IPS-18c (cell line): ENCODE data around the gene CELF3.
"Not testable (repeated sequence)": the region's sequence is repeated elsewhere in the genome, so short reads cannot be mapped to it uniquely, and the experiment has no call there.

ENCODE experiments used
- H3K4me3 ChIP-seq: 2 replicates; pipeline ENCODE4 v1.7.0; 2013; ENCODE audit warnings: low read depth, mild to moderate bottlenecking, low read length, moderate library complexity; ENCODE audit not compliant: insufficient read depth
- H3K9me3 ChIP-seq: one replicate; pipeline ENCODE4 v1.6.1; 2013; ENCODE audit warnings: mild to moderate bottlenecking, low read length, moderate library complexity; ENCODE audit not compliant: control insufficient read depth, insufficient read depth

The CELF3 gene

DNA sequence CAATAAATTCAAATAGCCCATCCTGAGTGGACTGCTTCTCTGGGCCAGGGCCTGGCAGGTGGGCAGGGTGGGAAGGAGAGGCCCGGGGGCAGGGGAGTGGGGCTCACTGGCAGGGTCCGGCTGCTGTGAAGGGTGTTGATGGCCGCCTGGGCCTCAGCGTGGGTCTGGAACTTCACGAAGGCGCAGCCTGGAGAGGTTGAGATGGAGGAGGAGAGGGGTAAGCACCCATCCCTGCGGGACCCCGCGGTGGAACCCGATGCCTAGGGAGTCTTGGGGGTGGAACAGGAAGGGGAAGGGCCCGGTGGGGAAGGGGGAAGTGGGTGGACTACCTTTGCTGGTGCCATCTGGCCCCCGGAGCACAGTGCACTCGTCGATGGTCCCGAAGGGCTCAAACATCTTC is 7.7 kb downstream of the CELF3 start:
- Histone ChIP-seq H3K9me3 (no peaks in the 10 kb centered on the region), H3K4me3 (no peak overlapping the region)

DNA sequence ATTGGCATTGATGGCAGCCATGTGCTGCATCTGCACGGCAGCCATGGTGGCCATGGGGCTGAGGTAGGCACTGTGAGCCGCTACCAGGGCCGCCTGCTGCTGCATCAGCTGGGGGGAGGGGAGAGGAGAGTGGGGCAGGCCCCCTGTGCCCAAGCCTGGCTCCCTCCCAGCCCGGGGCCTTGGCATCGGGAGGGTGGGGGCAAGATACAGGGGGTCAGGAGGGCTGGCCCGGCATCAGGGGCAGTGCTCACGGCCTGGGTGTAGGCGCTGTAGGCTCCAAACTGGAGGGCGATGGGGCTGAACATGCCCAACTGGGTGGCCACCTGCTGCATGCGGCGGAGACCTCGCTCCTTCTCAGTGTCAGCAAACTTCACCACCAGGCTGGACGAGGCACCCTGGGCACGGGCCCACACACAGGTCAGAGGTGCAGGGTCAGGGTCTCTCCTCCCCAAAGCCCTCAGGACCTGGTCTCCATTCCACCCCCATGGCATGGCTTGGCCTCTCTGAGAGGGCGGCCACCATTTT is 9.0 kb downstream of the CELF3 start:
- no peak overlapping the region for H3K4me3 ChIP-seq

DNA sequence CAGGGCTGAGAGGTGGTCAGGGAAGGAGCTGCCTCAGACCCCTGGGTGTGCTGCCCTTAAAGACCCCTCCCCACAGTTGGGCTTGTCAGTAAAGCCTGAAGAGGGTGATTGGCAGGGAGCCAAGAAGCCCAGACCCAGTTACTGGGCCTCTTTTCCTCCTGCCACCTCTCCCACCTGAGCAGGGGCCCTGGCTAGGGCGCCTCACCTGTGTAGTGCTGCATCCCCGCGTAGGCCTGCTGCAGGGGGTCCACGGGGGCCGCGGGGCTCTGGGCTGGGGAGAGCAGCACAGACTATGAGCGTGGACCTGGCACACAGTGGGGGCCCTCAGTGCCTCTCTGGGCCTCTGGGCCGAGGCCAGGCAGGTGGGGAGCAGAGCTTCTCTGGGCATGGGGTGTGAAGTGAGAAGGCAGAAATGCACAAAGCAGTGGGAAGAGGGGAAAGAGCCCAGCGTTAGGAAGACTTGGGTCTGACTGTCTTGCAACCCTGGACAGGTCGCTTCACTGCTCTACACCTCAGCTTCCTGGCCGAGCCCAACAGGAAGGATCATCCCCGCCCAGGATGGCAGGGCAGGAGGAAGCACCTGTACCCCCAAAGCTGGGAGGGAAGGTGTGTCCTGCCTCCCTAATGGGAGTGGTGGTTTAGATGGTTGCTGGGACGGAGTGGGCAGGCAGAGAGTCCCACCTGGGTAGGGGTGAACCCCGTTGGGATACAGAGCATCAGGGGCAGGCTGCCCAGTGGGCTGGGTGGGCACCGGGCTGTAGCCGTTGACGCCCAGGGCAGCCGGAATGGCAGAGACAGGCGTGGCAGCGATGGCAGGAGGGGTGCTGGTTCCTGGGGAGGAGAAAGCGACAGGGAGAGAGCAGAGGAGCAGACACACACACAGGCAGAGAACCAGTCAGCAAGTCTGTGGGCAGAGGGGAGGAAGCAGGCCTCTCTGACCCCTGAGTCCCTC is 9.9 kb downstream of the CELF3 start:
- Histone ChIP-seq H3K4me3 (no peak overlapping the region), H3K9me3 (no peaks in the 10 kb centered on the region)

More for the DNA sequence above, 9.0 kb downstream of the CELF3 start:
- H3K9me3 ChIP-seq = no peaks in the 10 kb centered on the region

DNA sequence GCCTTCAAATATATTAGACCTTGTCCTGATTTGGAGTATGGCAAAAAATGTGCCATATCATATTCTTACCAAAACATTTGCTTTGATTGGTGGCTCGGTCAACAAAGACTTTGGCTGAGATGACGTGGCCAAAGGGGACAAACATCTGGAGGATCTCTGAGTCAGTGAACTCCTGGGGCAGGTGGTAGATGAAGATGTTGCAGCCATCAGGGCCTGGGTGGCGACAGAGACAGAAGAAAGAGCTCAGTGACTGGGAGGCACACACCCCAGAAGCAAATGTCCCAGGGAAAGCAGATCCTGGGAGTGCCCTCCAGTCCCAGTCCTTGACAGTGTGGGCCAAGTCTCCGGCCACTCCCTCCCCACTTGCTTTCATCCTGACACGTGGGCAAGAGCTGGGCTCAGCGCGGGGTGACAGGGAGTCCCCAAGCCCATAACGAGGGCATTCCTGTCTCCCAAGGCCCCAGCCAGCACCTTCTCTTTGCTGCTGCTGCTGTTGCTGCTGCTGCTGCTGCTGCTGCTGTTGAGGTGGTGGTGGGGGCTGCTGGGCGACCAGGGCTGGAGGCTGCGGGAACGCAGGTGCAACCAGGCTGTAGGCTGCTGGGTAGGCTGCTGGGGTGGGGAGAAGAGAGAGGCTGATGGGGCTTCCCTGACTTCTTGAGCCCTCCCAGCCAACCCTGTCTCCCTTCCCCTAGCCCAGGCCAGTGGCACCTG is 10.7 kb downstream of the CELF3 start:
- H3K9me3 ChIP-seq = no peaks in the 10 kb centered on the region
- H3K4me3 ChIP-seq = no peak overlapping the region

DNA sequence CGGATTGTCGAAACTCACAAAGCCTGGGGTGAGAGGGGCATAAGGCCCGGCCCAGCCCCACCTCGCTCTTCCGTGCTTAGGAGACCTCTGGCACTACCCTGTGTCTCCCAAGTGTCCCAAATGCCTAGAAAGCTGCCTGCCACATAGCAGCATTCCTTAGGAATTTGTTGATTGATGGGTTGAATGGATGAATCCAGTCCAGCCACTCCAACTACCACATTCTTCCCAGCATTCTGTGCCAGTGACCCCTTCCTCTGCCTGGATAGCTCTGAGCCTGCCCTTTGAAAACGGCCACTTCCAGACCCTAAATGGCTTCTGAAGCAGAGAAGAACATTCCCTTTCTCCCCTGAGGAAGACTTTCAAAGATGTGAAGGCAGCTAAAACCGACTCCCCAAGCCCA is 11.5 kb downstream of the CELF3 start:
- H3K9me3 ChIP-seq = no peaks in the 10 kb centered on the region

DNA sequence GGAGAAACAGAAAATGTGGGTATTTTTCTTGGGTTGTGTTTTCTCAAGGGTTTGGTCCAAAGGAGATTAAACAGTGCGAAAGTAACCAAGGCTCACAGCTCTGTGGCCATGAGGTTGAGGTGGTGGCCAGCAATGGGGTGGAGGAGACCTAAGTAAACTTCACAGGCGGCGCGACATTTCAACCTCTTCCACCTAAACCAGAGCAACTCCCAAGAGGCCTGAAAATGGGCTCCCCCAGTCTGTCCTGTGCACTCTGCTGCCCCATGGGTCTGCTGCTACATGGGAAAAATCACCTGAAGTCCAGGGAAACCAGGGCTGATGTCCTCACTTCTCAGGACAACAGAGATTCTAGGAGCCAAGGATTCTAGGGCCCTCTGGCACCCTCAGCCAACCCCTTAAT is 12.4 kb downstream of the CELF3 start:
- Histone ChIP-seq H3K4me3 (no peak overlapping the region), H3K9me3 (no peaks in the 10 kb centered on the region)

More for the DNA sequence above, 11.5 kb downstream of the CELF3 start:
- H3K4me3 ChIP-seq = no peak overlapping the region

DNA sequence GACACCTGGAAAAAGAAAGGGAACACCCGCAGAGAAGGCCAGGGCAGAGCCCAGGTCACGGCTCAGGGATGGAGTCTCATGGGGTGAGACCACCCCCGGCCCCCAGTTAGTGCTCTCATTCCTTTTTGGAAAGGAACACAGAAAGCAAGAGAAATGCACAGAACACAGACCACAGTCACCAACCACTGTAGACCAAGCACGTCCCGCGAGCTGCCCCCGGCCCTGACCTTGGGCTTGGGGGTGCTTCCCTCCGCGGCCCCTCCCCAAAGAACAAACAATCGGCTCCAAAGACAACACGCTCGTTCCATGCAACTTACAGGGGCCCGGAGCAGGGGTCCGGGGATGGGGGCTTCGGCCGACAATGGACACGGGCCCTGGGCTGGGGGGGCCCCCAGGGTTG is 12.8 kb downstream of the CELF3 start:
- no peaks in the 10 kb centered on the region for H3K9me3 ChIP-seq
- H3K4me3 ChIP-seq = no peak overlapping the region

DNA sequence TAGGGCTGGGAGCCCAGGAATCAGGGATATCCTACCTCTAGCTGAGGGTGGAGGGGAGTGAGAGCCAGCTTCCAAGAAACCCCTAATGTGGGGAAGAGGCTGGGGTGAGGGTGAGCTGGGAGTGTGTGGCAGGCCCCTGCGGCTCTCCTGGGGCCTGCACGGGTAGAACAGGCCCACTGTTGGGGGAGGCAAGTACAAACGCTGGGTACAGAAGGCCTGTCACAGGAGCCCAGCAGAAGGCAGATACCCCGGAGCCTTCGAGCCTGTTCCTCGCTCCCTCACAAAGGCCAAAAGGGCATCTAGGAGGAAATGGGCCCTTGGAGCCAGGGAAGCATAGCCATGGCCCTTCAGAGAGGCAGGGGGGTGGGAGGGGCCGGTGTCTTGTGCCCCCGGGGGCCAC is 13.7 kb downstream of the CELF3 start:
- Histone ChIP-seq H3K9me3 (no peaks in the 10 kb centered on the region), H3K4me3 (no peak overlapping the region)

DNA sequence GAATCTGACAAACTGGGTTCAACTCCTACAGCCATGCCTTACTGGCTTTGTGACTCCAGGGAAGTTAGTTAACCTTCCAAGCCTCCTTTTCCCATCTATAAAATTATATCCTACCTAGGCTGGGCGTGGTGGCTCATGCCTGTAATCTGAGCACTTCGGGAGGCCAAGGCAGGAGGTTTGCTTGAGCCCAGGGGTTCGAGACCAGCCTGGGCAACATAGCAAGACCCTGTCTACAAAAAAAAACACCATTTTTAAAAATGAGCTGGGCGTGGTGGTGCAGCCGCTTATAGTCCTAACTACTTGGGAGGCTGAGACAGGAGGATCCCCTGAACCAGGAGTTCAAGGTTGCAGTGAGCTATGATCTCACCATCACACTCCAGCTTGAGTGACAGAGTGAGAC is 15.1 kb downstream of the CELF3 start:
- Histone ChIP-seq H3K9me3 (no peaks in the 10 kb centered on the region), H3K4me3 (no peak overlapping the region)

DNA sequence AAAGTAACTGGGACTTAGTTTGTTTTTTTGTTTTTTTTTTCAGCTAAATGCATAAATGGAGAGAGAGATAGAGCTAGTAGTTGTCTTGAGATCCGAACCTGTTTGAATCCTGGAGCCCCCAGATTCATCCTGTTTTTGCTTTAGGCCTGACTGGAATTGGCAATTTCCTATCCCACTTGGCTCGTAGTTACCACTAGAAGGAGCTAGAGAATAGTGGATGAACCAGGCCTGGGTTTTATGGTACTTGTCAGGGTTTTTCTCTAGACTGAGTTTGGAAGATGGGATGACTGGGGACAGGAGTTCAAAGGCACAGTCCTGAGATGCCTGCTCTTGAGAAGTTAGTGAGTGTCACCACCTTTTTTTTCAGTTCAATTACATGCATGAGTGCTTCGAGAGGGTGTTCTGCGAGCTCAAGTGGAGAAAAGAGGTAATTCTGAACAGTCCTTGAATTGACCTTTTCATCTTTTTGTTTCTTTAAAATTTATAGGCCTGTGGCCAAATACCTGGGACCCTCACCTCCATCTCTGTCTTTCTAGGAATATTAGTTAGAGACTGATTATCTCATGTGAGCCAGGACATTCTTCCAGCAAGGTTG is 23.4 kb downstream of the CELF3 start:
- H3K9me3 ChIP-seq = no peaks in the 10 kb centered on the region
- no peak overlapping the region for H3K4me3 ChIP-seq

DNA sequence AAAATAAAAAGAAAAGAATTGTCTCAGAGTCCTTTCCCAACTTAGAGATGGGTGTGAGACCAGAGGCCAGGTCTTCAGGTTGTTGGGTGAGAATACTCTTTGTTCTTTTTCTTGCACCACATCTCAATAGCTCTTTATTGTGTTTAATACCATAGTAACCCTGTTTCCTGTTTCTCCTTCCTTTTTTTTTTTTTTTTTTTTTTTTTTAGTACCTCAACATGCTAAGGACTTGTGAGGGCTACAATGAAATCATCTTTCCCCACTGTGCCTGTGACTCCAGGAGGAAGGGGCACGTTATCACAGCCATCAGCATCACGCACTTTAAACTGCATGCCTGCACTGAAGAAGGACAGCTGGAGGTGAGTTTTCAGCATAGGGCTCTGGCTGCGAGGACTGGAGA is 24.4 kb downstream of the CELF3 start:
- Histone ChIP-seq H3K9me3 (no peaks in the 10 kb centered on the region), H3K4me3 (no peak overlapping the region)

DNA sequence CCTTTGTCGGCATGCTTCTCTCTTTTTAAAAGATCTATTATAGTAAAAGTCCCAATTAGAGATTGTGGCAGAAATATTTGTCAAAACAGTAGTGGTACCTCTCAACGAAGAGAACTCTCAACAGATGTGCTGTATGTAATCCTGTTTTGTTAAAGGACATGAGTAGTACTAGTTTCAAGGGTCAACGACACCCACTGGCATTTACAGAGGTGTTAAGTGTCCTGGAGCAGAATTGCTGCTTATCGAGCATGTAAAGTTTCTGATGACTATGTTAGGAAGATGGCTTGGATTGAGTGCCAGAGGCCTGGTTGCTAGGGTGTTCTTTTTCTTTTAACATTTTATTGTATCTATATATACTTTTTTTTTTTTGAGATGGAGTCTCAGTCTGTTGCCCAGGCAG is 27.1 kb downstream of the CELF3 start:
- no peaks in the 10 kb centered on the region for H3K9me3 ChIP-seq
- H3K4me3 ChIP-seq = no peak overlapping the region

DNA sequence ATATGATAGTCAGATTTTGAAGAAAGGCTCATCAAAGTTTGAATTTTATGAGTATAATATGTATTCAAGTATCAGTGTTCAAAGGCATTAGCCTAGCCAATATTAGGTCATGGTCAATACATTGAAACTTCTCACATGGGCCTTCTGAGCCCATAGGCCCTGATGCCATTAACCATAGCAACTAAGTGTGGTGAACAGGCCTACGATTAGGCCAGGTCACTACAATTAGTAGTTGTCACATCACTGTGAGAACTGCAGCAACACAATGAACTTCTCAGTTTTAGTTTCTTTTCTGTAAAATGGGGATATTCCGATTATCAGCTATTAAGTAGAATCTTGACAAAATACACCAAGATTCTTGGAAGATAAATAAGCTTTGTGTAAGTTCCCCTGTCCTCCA is 30.0 kb downstream of the CELF3 start:
- Histone ChIP-seq H3K4me3 (no peak overlapping the region), H3K9me3 (no peaks in the 10 kb centered on the region)

DNA sequence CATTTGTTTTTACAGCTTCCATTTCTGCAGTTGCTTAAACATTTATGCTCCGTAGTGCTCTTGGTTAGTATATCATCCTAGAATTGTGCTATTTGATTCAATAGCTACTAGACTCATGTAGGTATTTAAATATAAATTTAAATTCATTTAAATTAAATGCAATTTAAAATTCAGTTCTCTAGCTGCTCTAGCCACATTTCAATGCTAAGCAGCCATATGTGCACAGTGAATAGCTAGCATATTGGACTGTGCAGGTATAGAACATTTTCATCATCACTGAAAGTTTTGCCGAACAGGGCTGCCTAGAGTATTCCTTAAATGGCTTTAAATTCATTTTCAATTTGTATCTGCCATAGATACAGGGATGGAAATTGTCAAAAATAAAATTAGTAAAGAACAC is 32.5 kb downstream of the CELF3 start:
- H3K9me3 ChIP-seq = no peaks in the 10 kb centered on the region
- no peak overlapping the region for H3K4me3 ChIP-seq

DNA sequence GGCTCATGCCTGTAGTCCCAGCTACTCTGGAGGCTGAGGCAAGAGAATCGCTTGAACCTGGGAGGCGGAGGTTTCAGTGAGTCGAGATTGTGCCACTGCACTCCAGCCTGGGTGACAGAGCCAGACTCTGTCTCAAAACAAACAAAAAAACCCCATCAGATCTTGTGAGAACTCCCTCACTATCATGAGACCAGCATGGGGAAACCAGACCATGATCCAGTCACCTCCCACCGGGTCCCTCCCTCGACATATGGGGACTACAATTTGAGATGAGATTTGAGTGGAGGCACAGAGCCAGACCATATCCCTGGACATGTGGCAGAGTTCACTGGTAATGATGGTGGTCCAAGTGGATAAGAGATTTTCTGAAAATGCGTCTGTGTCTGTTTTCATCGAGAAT is 33.7 kb downstream of the CELF3 start:
- H3K4me3 ChIP-seq, H3K9me3 ChIP-seq: not testable (repeated sequence)

DNA sequence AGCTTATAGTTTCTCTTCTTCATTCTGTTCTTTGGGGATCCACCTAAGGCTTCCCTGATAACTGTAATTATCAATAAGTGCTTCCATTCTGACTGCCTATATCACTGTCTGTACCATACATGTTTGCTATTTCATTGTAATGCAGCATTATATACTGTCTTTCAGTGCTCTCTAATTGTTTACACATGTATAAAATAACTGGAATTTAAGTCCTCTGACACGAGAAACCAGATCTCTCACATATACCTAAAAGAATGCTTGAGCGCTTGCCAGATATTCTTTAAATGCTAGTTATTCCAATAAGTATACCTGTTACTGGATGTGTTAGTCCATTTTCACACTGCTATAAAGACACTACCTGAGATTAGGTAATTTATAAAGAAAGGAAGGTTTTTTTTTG is 34.7 kb downstream of the CELF3 start:
- H3K4me3 ChIP-seq = no peak overlapping the region
- no peaks in the 10 kb centered on the region for H3K9me3 ChIP-seq

DNA sequence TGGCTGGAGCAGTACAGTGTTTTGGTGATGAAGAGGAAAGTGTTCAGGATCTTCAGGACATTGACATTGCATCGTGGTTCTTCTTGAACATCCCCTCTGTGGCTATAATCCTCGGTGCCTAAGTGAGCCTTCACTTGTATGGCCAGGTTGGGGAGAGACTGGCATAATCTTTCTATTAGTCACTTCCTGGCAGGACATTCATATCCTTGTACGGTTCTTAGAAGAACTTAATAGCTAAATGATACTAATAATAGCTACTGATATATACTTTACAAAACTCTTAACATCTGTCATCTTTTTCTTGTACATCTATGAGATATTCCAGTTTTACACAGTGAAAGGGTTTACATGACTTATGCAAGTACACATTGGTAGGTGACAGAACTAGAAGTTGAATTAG is 35.8 kb downstream of the CELF3 start:
- Histone ChIP-seq H3K9me3 (no peaks in the 10 kb centered on the region), H3K4me3 (no peak overlapping the region)

DNA sequence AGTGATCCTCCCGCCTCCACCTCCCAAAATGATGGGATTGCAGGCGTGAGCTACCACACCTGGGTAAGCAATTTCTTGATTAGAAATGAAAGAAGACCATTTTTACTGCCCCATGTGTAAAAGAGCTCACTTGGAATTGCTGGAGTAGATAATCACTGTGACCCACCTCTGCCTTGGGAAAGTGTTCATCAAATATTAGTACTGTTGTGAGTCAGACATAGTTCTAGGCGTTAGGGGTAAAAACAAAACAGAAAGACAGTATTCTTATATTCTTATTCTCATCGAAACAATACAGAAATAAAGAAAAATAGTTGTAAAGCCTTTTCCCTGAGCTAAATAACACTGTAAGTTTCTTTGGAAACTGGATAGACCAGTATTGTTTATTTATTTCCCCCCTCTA is 36.2 kb downstream of the CELF3 start:
- H3K4me3 ChIP-seq = no peak overlapping the region
- H3K9me3 ChIP-seq = no peaks in the 10 kb centered on the region
